Measurements from ENCODE around the gene RNF223. TPM values are rescaled to one million over a fixed set of nuclear protein-coding genes. Genes with fewer than 3 reads are reported as not detected.

RNF223 gene
- total and polyA plus RNA-seq, 2 experiments from 2014 or later = 0.43 to 0.88 TPM

GRCh38 chr1:1068517-1069055, 5.5 kb downstream of the RNF223 start:
- Histone ChIP-seq H4K20me1 (ENCODE audit: insufficient read depth, poor library complexity, severe bottlenecking) (no peaks in the 10 kb centered on the region), H3K4me1 (ENCODE audit: insufficient read depth) (peaks cover 13% of the 10 kb centered on the region), H3K4me3 (peak overlapping the region; percentile 19)

GRCh38 chr1:1067860-1068516, 6.1 kb downstream of the RNF223 start:
- no peak overlapping the region for H3K4me3 ChIP-seq
- no peaks in the 10 kb centered on the region for H3K9me3 ChIP-seq (ENCODE audit: low read depth)
- H3K4me2 ChIP-seq = peak overlapping the region; percentile 76
- H3K9me2 ChIP-seq (replicated peaks; ENCODE audit: insufficient read depth) = no peaks in the 10 kb centered on the region
- H2AFZ ChIP-seq = no peak overlapping the region
- DNase-seq (ENCODE audit: low spot score) = no peak
- H3K79me2 ChIP-seq = no peaks in the 10 kb centered on the region
- no peaks in the 10 kb centered on the region for H3K36me3 ChIP-seq (replicated peaks; ENCODE audit: insufficient read depth, low read depth)
- peaks cover 13% of the 10 kb centered on the region for H3K4me1 ChIP-seq (ENCODE audit: insufficient read depth)
- H3K27me3 ChIP-seq = no peaks in the 10 kb centered on the region
- WGBS (ENCODE audit: low lambda C conversion rate, missing lambda C conversion rate) = 78% methylated on average over 27 of the region's 32 CpGs
- no peaks in the 10 kb centered on the region for H4K20me1 ChIP-seq (ENCODE audit: insufficient read depth, poor library complexity, severe bottlenecking)
- TF ChIP-seq CTCF (IDR thresholded peaks at IDR 0.05; ENCODE audit: poor library complexity) = no peak
- no peak for TF ChIP-seq EZH2phosphoT487 (IDR thresholded peaks at IDR 0.05; ENCODE audit: low read depth, severe bottlenecking, unreplicated experiment)
- TF ChIP-seq EZH2 (IDR thresholded peaks at IDR 0.05; ENCODE audit: borderline replicate concordance) = no peak
- H3K27ac ChIP-seq = peak overlapping the region; percentile 43

More at GRCh38 chr1:1068517-1069055, 5.5 kb downstream of the RNF223 start:
- Histone ChIP-seq H3K27ac (peak overlapping the region; percentile 59), H2AFZ (no peak overlapping the region), H3K9me3 (ENCODE audit: low read depth) (no peaks in the 10 kb centered on the region), H3K4me2 (peak overlapping the region; percentile 76), H3K79me2 (no peaks in the 10 kb centered on the region), H3K9me2 (replicated peaks; ENCODE audit: insufficient read depth) (no peaks in the 10 kb centered on the region), H3K36me3 (replicated peaks; ENCODE audit: insufficient read depth, low read depth) (no peaks in the 10 kb centered on the region), H3K27me3 (no peaks in the 10 kb centered on the region)
- DNase-seq (ENCODE audit: low spot score) = peak; percentile 91
- TF ChIP-seq EZH2 (IDR thresholded peaks at IDR 0.05; ENCODE audit: borderline replicate concordance) = no peak
- TF ChIP-seq EZH2phosphoT487 (IDR thresholded peaks at IDR 0.05; ENCODE audit: low read depth, severe bottlenecking, unreplicated experiment) = no peak
- no peak for TF ChIP-seq CTCF (IDR thresholded peaks at IDR 0.05; ENCODE audit: poor library complexity)
- 5% methylated on average over 36 of the region's 55 CpGs for WGBS (ENCODE audit: low lambda C conversion rate, missing lambda C conversion rate)

GRCh38 chr1:1067284-1067859, 6.7 kb downstream of the RNF223 start:
- Histone ChIP-seq H3K4me3 (no peak overlapping the region), H3K4me1 (ENCODE audit: insufficient read depth) (peaks cover 17% of the 10 kb centered on the region), H3K4me2 (no peak overlapping the region), H3K36me3 (replicated peaks; ENCODE audit: insufficient read depth, low read depth) (no peaks in the 10 kb centered on the region), H2AFZ (no peak overlapping the region), H3K9me2 (replicated peaks; ENCODE audit: insufficient read depth) (no peaks in the 10 kb centered on the region), H3K27me3 (no peaks in the 10 kb centered on the region), H3K27ac (no peak overlapping the region), H4K20me1 (ENCODE audit: insufficient read depth, poor library complexity, severe bottlenecking) (no peaks in the 10 kb centered on the region), H3K9me3 (ENCODE audit: low read depth) (no peaks in the 10 kb centered on the region), H3K79me2 (no peaks in the 10 kb centered on the region)
- 96% methylated on average over 53 of the region's 54 CpGs for WGBS (ENCODE audit: low lambda C conversion rate, missing lambda C conversion rate)
- DNase-seq (ENCODE audit: low spot score) = no peak
- TF ChIP-seq CTCF (IDR thresholded peaks at IDR 0.05; ENCODE audit: poor library complexity) = no peak
- no peak for TF ChIP-seq EZH2 (IDR thresholded peaks at IDR 0.05; ENCODE audit: borderline replicate concordance)
- no peak for TF ChIP-seq EZH2phosphoT487 (IDR thresholded peaks at IDR 0.05; ENCODE audit: low read depth, severe bottlenecking, unreplicated experiment)
